8988T (cell line): ENCODE measurements around the gene ASL.
A peak's percentile ranks its signal among the peaks of the same experiment; 100 is the strongest.
"Not testable (repeated sequence)": the region's sequence is repeated elsewhere in the genome, so short reads cannot be mapped to it uniquely, and the experiment has no call there.

Source experiments
- DNase-seq: peaks from one replicate; pipeline ENCODE4 v3.0.0; 2011

ASL gene

DNA sequence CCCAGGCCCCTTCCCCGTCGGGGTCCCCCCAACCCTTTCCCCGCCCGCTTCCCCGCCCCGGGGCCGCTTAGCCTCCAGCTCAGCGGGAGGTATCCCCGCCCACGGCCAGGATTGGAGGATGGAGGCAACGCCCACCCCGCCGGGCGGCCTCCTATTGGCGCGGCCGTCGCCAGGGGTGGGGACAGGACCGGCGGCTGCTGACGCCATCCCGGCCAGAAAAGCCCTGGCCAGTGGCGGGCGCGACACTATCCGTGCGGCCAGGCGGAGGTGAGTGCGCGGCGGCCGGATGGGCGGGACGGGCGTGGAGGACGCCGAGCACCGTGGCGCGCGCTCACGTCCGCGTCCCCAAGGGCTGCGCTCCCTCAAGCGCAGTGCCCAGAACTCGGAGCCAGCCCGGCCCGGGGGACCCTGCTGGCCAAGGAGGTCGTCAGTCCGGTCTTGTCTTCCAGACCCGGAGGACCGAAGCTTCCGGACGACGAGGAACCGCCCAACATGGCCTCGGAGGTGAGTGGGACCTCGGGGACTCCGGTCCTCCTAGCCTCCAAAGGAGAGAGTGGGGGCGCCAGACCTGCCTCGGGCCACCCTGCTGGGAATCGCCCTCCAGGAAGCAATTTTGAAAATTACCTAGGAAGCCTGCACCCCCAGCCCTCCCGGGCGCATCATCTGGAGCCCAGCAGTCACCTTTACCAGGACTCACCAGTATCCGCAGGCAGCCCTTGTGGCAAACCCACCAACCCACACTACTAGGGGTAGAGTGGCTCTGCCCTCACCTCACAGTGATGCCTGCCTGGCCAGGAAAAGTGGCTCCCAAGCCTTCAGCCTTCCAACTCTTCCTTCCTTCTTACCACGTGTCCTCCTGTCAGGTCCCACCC lies at the start of gene ASL:
ASL (plus strand) TSS at position 230 of the 872 bp plus-strand sequence; CDS start at position 493, 263 bp downstream.
- peak; percentile 97 for DNase-seq

GRCh38 chr7:66028342-66028741 lies 47.3 kb upstream of the ASL start:
- DNase-seq, result not testable (repeated sequence)

GRCh38 chr7:66033471-66034385 lies 41.9 kb upstream of the ASL start:
- DNase-seq, result no peak

DNA sequence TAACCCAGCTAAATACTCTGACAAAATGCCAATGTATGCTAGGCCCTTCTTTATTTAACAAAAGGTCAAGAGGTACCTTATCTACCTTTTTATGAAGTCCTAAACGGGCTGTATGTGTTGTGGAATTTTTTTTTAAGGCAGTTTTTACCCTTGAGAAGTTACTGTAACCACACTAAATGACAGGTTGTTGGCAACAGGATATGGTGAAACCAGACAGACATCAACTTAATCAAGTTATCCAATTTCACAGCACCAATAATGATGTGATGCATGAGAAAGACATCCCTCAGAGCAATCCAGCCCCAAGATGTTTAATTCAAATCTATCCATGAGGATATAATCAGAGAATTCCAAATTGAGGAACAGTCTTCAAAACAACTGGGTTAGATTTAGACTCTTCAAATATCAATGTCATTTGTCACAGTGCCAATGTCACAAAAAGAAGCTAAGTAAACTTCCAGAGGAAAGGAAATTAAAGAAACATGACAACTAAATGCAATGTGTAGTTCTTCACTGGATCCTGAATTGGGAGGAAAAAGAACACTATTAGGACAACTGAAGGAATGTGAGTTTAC lies 41.1 kb upstream of the ASL start:
- not testable (repeated sequence) for DNase-seq

- no peak for DNase-seq
Measured at GRCh38 chr7:66036382-66036781, 39.2 kb upstream of the ASL start.

- no peak for DNase-seq
Measured at GRCh38 chr7:66036788-66037187, 38.8 kb upstream of the ASL start.

- no peak for DNase-seq
Measured at GRCh38 chr7:66039094-66039670, 36.4 kb upstream of the ASL start.

GRCh38 chr7:66043681-66044497 lies 31.7 kb upstream of the ASL start:
- DNase-seq, result peak; percentile 27

- DNase-seq, result not testable (repeated sequence)
Measured at GRCh38 chr7:66044498-66044854, 31.1 kb upstream of the ASL start.

DNA sequence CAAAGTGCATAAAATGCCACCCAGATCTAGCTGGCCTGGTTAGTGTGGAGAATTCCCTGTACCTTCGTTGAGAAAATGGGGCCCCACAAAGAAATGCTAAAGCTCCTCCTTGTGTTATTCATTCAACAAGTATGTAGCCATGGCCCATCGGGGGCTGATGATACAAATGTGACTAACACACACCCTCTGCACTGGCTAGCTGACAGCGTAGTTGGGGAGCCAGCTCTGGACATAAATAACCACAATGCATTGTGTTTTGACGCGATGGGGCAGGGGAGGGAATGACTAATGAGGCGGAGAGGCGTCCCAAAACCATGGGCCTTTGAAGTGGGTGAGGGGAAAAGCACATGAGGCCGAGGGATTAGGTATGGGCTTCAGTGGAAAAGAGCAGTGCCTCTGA lies 28.2 kb upstream of the ASL start:
- DNase-seq, result no peak

- not testable (repeated sequence) for DNase-seq
Measured at GRCh38 chr7:66049886-66050285, 25.7 kb upstream of the ASL start.

- DNase-seq, result no peak
Measured at GRCh38 chr7:66050337-66050957, 25.2 kb upstream of the ASL start.

DNA sequence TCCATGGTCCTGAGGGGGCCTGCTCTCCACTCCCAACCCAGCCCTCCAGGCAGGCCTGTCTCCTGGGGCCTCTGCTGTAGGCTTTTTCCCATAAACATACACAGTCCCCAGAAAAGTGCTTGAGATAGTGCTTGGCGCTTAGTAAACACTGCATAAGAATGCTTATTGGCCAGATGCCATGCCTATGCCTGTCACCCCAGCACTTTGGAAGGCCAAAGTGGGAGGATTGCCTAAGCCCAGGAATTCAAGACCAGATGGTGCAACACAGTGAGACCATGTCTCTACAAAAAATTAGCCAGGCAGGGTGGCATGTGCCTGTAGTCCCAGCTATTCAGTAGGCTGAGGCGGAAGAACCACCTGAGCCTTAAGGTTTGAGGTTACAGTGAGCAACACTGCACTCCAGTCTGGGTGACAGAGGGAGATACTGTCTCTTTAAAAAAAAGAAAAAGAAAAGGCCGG lies 24.6 kb upstream of the ASL start:
- DNase-seq, result no peak

DNA sequence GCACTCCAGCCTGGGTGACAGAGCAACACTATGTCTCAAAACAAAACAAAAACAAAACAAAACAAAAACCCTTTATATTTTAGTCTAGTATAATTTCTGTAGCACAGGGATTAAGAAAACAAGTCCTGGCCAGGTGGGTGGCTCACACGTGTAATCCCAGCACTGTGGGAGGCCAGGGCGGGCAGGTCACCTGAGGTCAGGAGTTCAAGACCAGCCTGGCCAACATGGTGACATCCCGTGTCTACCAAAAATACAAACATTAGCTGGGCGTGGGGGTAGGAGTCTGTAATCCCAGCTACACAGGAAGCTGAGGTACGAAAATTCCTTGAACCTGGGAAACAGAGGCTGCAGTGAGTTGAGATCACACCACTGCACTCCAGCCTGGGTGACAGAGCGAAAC lies 23.2 kb upstream of the ASL start:
- no peak for DNase-seq

- no peak for DNase-seq
Measured at GRCh38 chr7:66054063-66054462, 21.6 kb upstream of the ASL start.

GRCh38 chr7:66055321-66055956 lies 20.2 kb upstream of the ASL start:
- no peak for DNase-seq

DNA sequence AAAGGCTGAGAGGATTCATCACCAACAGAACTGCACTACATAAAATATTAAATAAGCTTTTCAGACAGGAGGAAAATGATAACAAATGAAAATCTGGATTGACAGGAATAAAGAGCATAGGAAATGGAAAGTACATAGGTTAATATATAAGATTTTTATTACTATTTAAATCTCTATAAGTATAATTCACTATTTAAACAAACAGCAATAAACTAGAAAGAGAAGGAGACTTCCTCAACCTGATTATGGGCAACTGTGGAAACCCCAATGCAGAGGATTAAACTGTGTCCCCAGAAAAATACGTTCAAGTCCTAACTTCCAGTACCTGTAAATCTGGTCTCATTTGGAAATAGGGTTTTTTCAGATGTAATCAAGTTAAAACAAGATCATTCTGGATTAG lies 14.8 kb upstream of the ASL start:
- no peak for DNase-seq

DNA sequence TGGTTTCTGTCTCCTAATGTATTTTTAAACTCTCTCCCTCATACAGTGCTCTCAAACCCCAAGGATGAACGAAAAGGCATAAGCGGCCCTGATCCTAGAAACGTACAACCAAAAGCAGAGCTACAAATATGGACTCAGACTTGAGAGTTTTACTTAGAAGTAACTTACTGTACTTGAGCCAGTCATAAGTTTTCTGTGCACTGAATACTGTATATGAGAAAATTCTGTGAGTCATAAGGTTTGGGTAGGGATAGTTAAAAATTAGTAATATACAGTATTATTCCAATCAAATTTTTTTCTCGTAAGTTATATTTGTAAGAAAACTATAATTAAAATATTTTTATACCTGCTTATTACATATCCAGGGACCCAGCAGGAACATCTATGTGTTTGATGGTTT lies 5.9 kb upstream of the ASL start:
- no peak for DNase-seq

DNA sequence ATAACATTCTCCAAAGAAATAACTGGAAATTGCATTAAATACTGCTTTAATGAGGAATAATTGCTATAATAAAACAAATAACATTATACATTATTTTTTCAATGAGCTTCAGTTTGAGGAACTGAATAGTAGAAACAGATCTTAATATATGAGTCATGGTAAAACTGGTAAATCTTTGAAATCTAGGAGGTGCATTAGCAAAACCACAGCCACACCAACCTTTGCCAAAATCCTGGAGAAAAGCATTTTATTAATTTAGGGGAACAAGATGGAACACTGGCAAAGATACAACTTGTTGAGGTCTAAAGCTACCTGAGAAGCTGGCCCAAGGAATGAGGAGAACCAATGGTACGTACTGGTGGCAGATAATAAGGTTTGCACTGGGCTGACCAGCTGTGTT lies 5.4 kb upstream of the ASL start:
- DNase-seq, result no peak

DNA sequence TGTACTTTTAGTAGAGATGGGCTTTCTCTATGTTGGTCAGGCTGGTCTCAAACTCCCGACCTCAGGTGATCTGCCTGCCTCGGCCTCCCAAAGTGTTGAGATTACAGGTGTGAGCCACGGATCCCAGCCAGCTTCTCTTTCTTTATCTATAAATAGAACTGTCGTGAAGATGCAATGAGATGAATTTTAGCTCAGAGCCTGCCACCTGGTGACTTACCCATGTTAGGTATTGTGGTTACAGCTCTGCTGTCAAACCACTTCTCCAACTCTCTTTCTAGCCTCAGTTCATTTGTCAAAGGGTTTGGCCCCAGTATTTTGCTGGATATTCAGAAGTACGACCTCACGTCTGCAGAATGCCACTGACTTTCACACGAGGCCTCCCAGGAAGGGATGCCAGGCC lies 3.4 kb upstream of the ASL start:
- DNase-seq, result not testable (repeated sequence)
